Right lobe of liver (tissue), 4 donors: ENCODE data around the gene CTNND2.

Experiments used
- CTCF ChIP-seq, 4 donors: fragments of 200-600 bp in 3 of 4; fragments of 450-650 bp in 1 of 4; IDR thresholded peaks; one replicate each; pipeline versions ENCODE4 v1.5.1 to v1.8.0; 2016 to 2022; ENCODE audit warnings: antibody characterized with exemption in 4 of 4, mild to moderate bottlenecking in 2 of 4
- POLR2A ChIP-seq: fragments of 450-650 bp; IDR thresholded peaks from one replicate; pipeline ENCODE4 v1.6.1; 2017; ENCODE audit warnings: antibody characterized with exemption, mild to moderate bottlenecking
- donor health status: DM: no; HTN: no; CAD: no.
- donor health status: DM: no; HTN: no; CAD: no.
- donor health status: DM: no; HTN: yes; CAD: no.

GRCh38 chr5:11579351-11579750 lies 324.9 kb downstream of the CTNND2 start:
- TF ChIP-seq CTCF (IDR thresholded peaks at IDR 0.05) (no peak), POLR2A (no peak)
